Mammary epithelial cell (primary cell): Measurements from ENCODE around the gene HOXA11.

Experiments used
- CTCF ChIP-seq, 2 donors: IDR thresholded peaks in 1 of 2; conservative IDR thresholded peaks in 1 of 2; 2 replicates each; pipeline ENCODE4 v1.5.1; 2011 to 2012; ENCODE audit warnings: inconsistent platforms in 2 of 2, low read length in 2 of 2, mild to moderate bottlenecking in 2 of 2, control low read depth in 1 of 2, low read depth in 1 of 2; ENCODE audit not compliant: insufficient read depth in 1 of 2; ENCODE audit errors: extremely low read depth in 1 of 2
- EZH2 ChIP-seq: IDR thresholded peaks from 2 replicates; pipeline ENCODE4 v1.6.1; 2012; ENCODE audit warnings: low read length, inconsistent platforms, borderline replicate concordance

- TF ChIP-seq CTCF (conservative IDR thresholded peaks at IDR 0.05 in 1 of 2, IDR thresholded peaks at IDR 0.05 in 1 of 2; ENCODE audit: extremely low read depth in 1 of 2, insufficient read depth in 1 of 2, low read depth in 1 of 2, low read length in 2 of 2) (no peak), EZH2 (no peak)
Observed at GRCh38 chr7:27209933-27210440, 25.0 kb upstream of the HOXA11 start.
